Hematopoietic multipotent progenitor cell treated with erythropoietin and hydrocortisone succinate and interleukin-3 and kit ligand, for 4 days (in vitro differentiated cells): ENCODE results near the gene TFCP2.

ENCODE experiments used
- DNase-seq: peaks from one replicate; pipeline ENCODE4 v3.0.0-alpha.2; 2015

Gene TFCP2

GRCh38 chr12:51078346-51078745 is 94.6 kb downstream of the TFCP2 start:
- DNase-seq, result peak; percentile 55

DNA sequence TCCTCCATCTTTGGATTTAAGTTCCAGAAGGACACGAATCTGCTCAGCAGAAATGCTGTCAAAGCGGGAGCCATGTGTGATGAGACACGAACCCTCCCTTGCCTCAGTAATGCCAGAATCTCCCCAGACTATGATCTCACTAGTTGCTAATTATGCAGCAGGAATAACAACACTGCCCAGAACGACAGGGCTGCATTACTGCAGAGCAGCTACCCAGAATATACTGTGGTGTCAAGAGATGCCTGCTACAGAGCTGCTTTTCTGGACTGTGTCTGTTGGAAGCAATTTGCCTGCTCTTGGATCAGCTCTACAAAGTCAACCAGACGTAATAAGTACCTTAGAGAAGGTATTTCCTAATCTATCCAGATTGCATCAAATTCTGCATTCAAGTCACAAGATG is 95.0 kb downstream of the TFCP2 start:
- no peak for DNase-seq

DNA sequence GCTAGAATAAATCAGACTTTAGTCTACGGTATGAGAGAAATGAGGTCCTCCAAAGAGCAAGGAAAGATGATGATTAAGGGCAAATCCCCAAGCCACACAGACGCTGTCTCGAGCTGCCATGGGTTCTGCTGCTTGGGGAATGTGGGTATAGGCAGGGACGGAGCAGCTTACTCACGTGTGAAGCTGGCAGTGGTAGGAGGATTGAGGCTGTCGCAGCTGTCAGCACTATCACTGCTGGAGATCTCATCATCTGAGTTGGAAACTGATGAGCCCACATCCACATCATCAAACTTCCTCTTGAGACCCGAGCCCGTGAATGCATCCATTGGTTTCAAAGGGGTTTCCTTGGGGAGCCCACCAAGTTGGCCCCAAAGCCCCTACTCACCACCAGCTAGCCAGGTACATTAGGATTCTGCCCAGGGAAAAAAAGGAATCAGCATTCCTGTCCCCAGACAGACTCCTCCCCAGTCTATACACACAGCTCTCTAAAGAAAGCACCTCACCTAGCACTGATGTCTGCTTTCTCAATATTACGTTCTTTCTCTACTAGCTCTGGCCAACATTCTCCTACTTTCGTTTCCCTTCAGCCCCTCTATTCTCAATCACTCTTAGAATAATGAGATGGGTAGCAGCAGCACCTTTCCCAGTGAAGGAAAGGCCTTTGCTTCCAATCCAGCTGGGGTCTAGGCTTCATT is 96.6 kb downstream of the TFCP2 start:
- DNase-seq, result peak; percentile 43

- DNase-seq, result no peak
Observed at GRCh38 chr12:51075390-51075789, 97.5 kb downstream of the TFCP2 start.

- no peak for DNase-seq
Observed at GRCh38 chr12:51071663-51072062, 101.3 kb downstream of the TFCP2 start.

GRCh38 chr12:51070004-51070403 is 102.9 kb downstream of the TFCP2 start:
- DNase-seq, result no peak

GRCh38 chr12:51067771-51068170 is 105.2 kb downstream of the TFCP2 start:
- DNase-seq, result no peak

DNA sequence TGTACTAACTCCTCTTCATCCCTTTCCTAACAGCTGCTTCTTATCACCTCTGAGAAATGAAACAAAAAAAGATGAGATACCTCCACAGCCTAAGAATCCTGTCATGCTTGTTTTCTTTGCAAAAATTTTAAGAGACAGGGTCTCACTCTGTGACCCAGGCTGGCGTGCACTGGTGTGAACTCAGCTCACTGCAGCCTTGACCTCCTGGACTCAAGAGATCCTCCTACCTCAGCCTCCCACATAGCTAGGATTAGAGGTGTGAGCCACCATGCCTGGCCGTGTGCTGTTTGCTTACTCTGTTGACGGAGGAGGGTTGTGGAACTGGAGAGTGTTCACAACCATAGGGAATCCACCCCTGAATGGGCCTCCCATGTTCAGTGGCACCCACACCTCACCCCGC is 105.7 kb downstream of the TFCP2 start:
- DNase-seq, result no peak

- no peak for DNase-seq
Observed at GRCh38 chr12:51065530-51065929, 107.4 kb downstream of the TFCP2 start.

DNA sequence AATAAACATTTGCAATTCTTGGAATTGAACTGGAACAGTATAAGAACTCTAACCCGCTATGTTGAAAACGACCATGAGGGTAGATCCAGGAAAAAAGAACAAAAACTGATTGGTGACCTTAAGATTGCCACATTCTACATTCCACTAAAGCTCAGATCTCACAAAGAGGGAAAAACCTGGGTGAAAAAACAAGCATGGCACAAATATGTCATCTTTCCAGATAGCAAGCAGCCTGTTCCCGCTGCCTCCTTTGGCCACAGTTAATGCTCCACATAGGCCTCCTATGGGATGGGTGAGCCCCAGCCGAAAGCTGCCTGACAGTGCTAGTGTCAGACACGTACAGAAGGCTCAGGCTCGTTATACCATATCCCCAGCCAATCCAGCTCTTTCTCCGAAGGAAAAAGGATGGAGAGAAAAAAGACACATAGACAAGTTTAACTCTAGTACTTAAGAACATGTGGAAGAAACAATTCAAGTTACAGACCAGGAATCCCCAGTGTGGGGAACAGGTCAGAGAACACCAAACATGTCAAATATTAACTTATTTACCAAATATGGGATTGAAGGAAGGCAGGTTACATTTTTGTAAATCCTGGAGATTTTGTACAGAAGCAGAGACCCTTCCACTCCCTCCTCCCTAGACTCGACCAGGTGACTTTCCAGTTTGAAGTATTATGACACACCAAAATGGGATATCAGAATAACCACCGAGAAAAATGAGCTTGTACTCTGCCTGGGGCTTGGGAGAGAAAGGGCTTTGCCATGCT is 110.1 kb downstream of the TFCP2 start:
- no peak for DNase-seq

DNA sequence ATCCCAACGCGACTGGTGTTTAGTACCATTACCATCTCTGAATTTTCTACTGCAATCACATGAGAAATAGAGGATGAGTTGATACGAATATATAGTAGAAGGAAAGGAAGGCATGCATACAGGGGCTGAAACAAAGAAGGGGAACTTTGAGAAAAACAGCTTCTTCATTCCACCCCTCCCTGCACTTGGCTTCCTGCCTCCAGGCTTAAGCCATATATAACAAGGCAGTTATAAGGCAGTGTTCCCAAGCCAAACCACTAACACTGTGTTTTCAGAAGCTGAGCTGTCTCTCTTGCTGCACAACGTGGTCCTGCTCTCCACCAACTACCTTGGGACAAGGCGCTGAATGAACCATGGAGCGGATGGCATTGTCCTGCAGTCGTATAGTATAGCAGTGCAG is 113.8 kb downstream of the TFCP2 start:
- no peak for DNase-seq

DNA sequence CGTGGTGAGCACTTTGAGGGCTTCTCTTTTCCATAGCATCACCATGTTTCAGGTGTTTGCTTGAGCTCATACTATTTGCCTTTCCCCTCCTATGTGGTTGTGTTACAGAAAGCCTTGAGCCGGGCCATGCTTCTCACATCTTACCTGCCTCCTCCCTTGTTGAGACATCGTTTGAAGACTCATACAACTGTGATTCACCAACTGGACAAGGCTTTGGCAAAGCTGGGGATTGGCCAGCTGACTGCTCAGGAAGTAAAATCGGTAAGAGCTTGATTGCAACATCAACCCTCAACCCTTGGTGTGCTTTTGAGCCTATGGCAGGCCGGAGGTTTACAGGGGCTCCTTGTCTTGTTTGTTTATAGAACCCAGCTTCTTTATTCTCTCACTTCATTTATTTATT is 116.7 kb downstream of the TFCP2 start:
- peak; percentile 52 for DNase-seq

GRCh38 chr12:51055060-51055459 is 117.9 kb downstream of the TFCP2 start:
- no peak for DNase-seq

- peak; percentile 59 for DNase-seq
Observed at GRCh38 chr12:51051787-51052186, 121.1 kb downstream of the TFCP2 start.

- DNase-seq, result no peak
Observed at GRCh38 chr12:51049525-51049924, 123.4 kb downstream of the TFCP2 start.

DNA sequence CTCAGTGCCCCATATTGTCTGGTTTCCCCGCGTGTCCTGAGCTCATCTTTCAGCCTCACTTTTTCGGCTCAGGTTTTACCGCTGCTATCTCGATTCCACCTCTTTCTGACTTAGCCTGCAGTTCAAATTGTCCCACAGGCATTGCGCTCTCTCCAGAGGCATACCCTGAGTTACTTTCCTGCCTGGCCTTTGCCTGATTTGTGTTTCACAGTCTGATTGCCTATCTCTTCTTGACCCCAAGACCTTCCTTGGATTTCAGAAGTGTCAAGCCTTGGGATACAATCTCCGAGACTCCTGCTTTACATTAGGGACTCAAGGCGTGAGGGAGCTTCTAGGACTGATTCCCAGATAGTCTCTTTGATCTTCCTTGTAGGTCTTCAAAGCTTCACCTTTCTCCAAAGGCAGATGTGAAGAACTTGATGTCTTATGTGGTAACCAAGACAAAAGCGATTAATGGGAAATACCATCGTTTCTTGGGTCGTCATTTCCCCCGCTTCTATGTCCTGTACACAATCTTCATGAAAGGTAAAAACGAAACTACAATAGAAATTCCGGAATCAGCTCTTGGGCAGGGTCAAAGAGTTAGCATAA is 124.2 kb downstream of the TFCP2 start:
- DNase-seq, result peak; percentile 15

DNA sequence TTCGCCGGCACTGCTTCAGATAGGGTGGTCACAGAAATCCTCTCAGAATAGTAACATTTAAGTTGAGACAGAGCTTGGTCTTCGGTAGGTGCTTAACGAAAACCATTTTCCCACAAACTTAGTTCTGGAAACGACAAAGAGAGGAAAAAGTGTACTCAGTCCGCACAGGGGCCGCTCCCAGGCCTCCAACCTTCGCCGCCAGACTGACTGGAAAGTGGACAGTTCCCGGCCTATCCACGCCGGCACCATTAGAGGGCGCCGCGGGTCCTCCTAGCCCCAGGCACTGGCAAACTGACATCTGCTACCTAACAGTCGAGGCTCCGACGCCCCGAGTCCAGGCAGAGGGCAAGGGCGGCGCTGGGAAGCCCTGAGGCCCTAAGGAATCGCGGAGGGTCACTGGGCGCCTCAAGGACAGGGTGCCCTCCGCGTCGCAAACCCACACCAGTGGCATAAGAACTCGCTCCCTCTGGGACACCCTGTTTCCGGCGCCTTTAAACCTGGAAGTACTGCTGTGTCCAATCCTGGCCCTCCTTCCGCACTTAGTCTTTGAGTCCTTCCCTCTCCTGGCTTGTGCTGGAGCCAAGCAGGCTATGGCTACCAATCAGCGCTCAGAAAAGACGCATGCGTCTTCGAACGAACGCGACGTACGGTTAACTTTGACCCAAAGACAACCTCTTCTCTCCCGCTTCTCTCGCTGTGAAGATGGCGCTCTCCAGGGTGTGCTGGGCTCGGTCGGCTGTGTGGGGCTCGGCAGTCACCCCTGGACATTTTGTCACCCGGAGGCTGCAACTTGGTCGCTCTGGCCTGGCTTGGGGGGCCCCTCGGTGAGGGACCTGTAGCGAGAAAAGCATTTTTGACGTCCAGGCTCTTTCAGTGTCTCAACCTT is 125.0 kb downstream of the TFCP2 start, which contains the start of gene LETMD1:
LETMD1 (plus strand) TSS at position 673 of the 886 bp plus-strand sequence; CDS start at position 703, 30 bp downstream.
- DNase-seq, result peak; percentile 99
